Measurements from ENCODE around the gene TEKT5.
"Not testable (repeated sequence)": the region's sequence is repeated elsewhere in the genome, so short reads cannot be mapped to it uniquely, and the experiment has no call there.

TEKT5 gene

GRCh38 chr16:10694830-10695229 lies at the start of gene TEKT5:
Gene TEKT5 (minus strand): TSS chr16:10694930. CDS start chr16:10694873, 57 bp downstream.
- no peak for DNase-seq

- peak; percentile 100 for DNase-seq
Observed at GRCh38 chr16:10743610-10744369, 49.1 kb upstream of the TEKT5 start, which contains the start of gene NUBP1. Gene NUBP1 (plus strand): TSS chr16:10743842. CDS start chr16:10743864, 22 bp downstream.

GRCh38 chr16:10743227-10743609 lies 48.5 kb upstream of the TEKT5 start:
- no peak for DNase-seq

- no peak for DNase-seq
Observed at GRCh38 chr16:10741844-10742243, 47.1 kb upstream of the TEKT5 start.

GRCh38 chr16:10741249-10741648 lies 46.5 kb upstream of the TEKT5 start:
- DNase-seq, result not testable (repeated sequence)

- DNase-seq, result no peak
Observed at GRCh38 chr16:10740845-10741208, 46.1 kb upstream of the TEKT5 start.

- no peak for DNase-seq
Observed at GRCh38 chr16:10740000-10740844, 45.5 kb upstream of the TEKT5 start.

- peak; percentile 72 for DNase-seq
Observed at GRCh38 chr16:10738231-10739077, 43.7 kb upstream of the TEKT5 start.

- peak; percentile 75 for DNase-seq
Observed at GRCh38 chr16:10737068-10737625, 42.4 kb upstream of the TEKT5 start.

GRCh38 chr16:10731790-10732189 lies 37.1 kb upstream of the TEKT5 start:
- DNase-seq, result no peak

- no peak for DNase-seq
Observed at GRCh38 chr16:10729104-10730048, 34.6 kb upstream of the TEKT5 start.

GRCh38 chr16:10728003-10728887 lies 33.5 kb upstream of the TEKT5 start:
- DNase-seq, result no peak

- no peak for DNase-seq
Observed at GRCh38 chr16:10708969-10709368, 14.2 kb upstream of the TEKT5 start.

GRCh38 chr16:10699756-10700155 lies 5.0 kb upstream of the TEKT5 start:
- DNase-seq, result no peak

GRCh38 chr16:10694306-10694705 lies 424 bp downstream of the TEKT5 start:
- no peak for DNase-seq

GRCh38 chr16:10693889-10694288 lies 841 bp downstream of the TEKT5 start:
- no peak for DNase-seq

GRCh38 chr16:10692470-10692869 lies 2.3 kb downstream of the TEKT5 start:
- DNase-seq, result no peak

GRCh38 chr16:10688726-10689125 lies 6.0 kb downstream of the TEKT5 start:
- DNase-seq, result no peak

GRCh38 chr16:10688291-10688690 lies 6.4 kb downstream of the TEKT5 start:
- DNase-seq, result no peak

GRCh38 chr16:10685709-10686108 lies 9.0 kb downstream of the TEKT5 start:
- DNase-seq, result no peak
